ENCODE measurements around the gene ABHD15.

The ABHD15 gene

DNA sequence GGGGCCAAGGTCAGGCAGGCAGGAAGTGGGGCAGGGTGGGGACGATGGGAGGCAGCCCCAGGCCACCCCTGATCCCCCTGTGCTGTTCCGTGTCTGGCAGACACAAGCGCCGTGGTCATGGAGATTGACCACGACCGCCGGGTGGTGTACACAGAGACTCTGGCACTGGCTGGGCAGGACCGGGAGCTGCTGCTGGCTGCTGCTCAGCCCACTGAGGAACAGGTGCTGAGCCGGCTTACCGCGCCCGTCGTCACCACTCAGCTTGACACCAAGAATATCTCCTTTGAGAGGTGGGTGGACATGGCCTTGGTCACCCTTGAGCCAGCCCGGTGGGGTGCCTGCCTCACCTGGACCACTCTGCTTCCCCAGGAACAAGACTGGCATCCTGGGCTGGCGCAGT, 42.1 kb upstream of the ABHD15 start:
- H3K4me3 ChIP-seq (ENCODE audit: low read depth, low read length), result no peak overlapping the region
- H3K27me3 ChIP-seq (ENCODE audit: insufficient read depth, low read depth, severe bottlenecking), result no peaks in the 10 kb centered on the region
- DNase-seq, result no peak
- H3K27ac ChIP-seq, result no peak overlapping the region
- peaks cover 24% of the 10 kb centered on the region for H3K36me3 ChIP-seq
- TF ChIP-seq CTCF (IDR thresholded peaks at IDR 0.05; ENCODE audit: low read depth, low read length), result no peak
- no peaks in the 10 kb centered on the region for H3K9me3 ChIP-seq (ENCODE audit: severe bottlenecking)

DNA sequence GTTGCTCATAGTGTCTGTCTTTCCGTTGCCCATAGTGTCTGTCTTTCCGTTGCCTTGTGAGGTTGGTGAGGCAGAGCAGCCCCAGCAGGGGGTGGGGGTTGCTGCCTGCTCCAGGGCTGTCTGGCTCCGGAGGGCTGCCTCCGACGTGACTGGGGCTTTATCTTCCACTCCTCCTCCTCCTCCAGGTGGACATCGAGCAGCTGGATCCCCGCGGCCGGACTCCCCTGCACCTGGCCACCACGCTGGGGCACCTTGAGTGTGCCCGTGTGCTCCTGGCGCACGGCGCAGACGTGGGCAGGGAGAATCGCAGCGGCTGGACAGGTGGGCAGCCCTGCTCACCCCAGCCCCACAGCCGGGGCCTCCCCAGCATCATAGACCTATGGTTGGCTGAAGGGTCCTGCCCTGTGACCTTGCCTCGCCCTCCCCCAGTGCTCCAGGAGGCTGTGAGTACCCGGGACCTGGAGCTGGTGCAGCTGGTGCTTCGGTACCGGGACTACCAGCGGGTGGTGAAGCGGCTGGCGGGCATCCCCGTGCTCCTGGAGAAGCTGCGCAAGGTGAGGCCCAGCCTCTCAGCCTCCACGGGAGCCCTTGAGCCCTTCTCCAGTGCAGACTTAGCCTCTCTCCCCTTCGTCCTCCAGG, 40.8 kb upstream of the ABHD15 start:
- Histone ChIP-seq H3K27me3 (ENCODE audit: insufficient read depth, low read depth, severe bottlenecking) (no peaks in the 10 kb centered on the region), H3K9me3 (ENCODE audit: severe bottlenecking) (no peaks in the 10 kb centered on the region), H3K27ac (no peak overlapping the region), H3K4me3 (ENCODE audit: low read depth, low read length) (no peak overlapping the region), H3K36me3 (peaks cover 22% of the 10 kb centered on the region)
- no peak for DNase-seq
- no peak for TF ChIP-seq CTCF (IDR thresholded peaks at IDR 0.05; ENCODE audit: low read depth, low read length)

DNA sequence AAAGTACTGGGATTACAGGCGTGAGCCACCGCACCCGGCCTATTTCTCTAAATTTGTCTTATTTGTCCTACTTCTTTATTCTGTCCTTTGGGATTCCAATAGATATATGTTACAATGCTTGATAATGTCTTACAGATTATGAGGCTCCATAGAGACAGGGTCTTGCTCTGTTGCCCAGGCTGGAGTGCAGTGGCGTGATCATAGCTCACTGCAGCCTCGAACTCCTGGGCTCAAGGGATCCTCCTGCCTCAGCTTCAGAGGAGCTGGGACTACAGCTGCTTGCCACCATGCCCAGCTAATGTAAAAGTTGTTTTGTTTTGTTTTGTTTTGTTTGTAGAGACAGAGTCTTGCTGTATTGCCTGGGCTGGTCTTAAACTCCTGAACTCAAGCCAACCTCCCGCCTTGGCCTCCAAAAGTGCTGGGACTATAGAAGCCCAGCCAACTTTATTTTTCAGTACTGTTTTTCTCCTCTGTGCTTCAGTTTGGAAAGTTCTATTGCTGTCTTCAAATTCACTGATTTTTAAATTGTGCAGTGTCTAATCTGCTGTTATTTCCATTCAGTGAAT, 36.4 kb upstream of the ABHD15 start:
- H3K27ac ChIP-seq, result no peak overlapping the region
- no peak for TF ChIP-seq CTCF (IDR thresholded peaks at IDR 0.05; ENCODE audit: low read depth, low read length)
- H3K4me3 ChIP-seq (ENCODE audit: low read depth, low read length), result no peak overlapping the region
- no peak for DNase-seq
- no peaks in the 10 kb centered on the region for H3K27me3 ChIP-seq (ENCODE audit: insufficient read depth, low read depth, severe bottlenecking)
- H3K36me3 ChIP-seq, result no peaks in the 10 kb centered on the region; the same call in 1 of the 2 replicates
- H3K9me3 ChIP-seq (ENCODE audit: severe bottlenecking), result no peaks in the 10 kb centered on the region

- H3K36me3 ChIP-seq, result no peaks in the 10 kb centered on the region; the same call in 1 of the 2 replicates
- H3K27ac ChIP-seq, result no peak overlapping the region
- no peak for DNase-seq
- H3K4me3 ChIP-seq (ENCODE audit: low read depth, low read length), result no peak overlapping the region
- no peaks in the 10 kb centered on the region for H3K27me3 ChIP-seq (ENCODE audit: insufficient read depth, low read depth, severe bottlenecking)
- H3K9me3 ChIP-seq (ENCODE audit: severe bottlenecking), result no peaks in the 10 kb centered on the region
- no peak for TF ChIP-seq CTCF (IDR thresholded peaks at IDR 0.05; ENCODE audit: low read depth, low read length)
Observed at GRCh38 chr17:29597361-29598172, 30.7 kb upstream of the ABHD15 start.

GRCh38 chr17:29596811-29597210, 30.0 kb upstream of the ABHD15 start:
- Histone ChIP-seq H3K27me3 (ENCODE audit: insufficient read depth, low read depth, severe bottlenecking) (no peaks in the 10 kb centered on the region), H3K36me3 (no peaks in the 10 kb centered on the region; the same call in 1 of the 2 replicates), H3K27ac (no peak overlapping the region), H3K4me3 (ENCODE audit: low read depth, low read length) (no peak overlapping the region), H3K9me3 (ENCODE audit: severe bottlenecking) (no peaks in the 10 kb centered on the region)
- TF ChIP-seq CTCF (IDR thresholded peaks at IDR 0.05; ENCODE audit: low read depth, low read length), result no peak
- DNase-seq, result no peak
